Measurements from ENCODE around the gene GARNL3. TPM values are rescaled to one million over a fixed set of nuclear protein-coding genes. Genes with fewer than 3 reads are reported as not detected.

GARNL3 gene
- total and polyA plus RNA-seq, 2 of the 13 experiments (the other 11 are each of a cell fraction or from before 2014, with no cell fraction given): 3.9 to 11.0 TPM

DNA sequence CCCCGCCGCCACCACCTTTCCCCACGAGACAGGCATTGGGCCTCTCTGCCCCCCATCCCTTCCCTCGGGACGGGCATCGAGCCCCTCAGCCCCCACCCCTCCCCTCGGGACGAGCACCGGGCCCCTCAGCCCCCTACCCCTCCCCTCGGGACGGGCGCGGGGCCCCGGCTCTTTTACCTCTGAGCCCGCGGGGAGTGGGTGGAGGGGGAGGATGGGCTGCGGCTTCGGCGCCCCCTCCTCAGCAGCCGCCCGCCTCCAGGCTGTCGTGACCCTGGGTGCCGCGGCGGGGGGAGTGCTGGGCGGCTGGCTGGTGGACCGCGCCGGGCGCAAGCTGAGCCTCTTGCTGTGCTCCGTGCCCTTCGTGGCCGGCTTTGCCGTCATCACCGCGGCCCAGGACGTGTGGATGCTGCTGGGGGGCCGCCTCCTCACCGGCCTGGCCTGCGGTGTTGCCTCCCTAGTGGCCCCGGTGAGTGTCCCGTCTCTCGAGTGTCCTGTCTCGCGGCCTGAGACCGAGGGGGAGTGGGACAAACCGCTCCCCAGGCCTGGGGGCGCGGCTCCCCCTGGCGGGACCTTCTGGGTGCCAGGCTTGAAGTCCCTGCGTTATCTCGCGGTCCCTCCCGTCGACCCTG is 133.2 kb downstream of the GARNL3 start (continued):
- TF ChIP-seq RAD51 (IDR thresholded peaks at IDR 0.05; ENCODE audit: borderline replicate concordance): no peak
- TF ChIP-seq BHLHE40 (IDR thresholded peaks at IDR 0.05; ENCODE audit: low read length): no peak
- peak; percentile 53; the same call in 1 of the 2 replicates for TF ChIP-seq ZBTB7B (CRISPR knock-in tag; IDR thresholded peaks at IDR 0.05)
- TF ChIP-seq SMARCE1 (IDR thresholded peaks at IDR 0.05; ENCODE audit: borderline replicate concordance): no peak
- TF ChIP-seq ZBTB20 (CRISPR knock-in tag; IDR thresholded peaks at IDR 0.05; ENCODE audit: borderline replicate concordance, low read depth): no peak
- TF ChIP-seq ZNF576 (CRISPR knock-in tag; IDR thresholded peaks at IDR 0.05): no peak
- 0 out of 2 replicates have a peak, but pooled peaks have one; percentile 26 for TF ChIP-seq ZNF451 (CRISPR knock-in tag; IDR thresholded peaks at IDR 0.05)
- TF ChIP-seq CTCF (CRISPR knock-in tag; IDR thresholded peaks at IDR 0.05): peak; percentile 95
- 0 out of 2 replicates have a peak, but pooled peaks have one; percentile 73 for TF ChIP-seq DNMT3B (CRISPR knock-in tag; conservative IDR thresholded peaks at IDR 0.05)
- no peak for TF ChIP-seq NFIC (IDR thresholded peaks at IDR 0.05; ENCODE audit: low read length)
- TF ChIP-seq GMEB1 (CRISPR knock-in tag; IDR thresholded peaks at IDR 0.05; ENCODE audit: borderline replicate concordance): no peak
- no peak for TF ChIP-seq PRMT3 (CRISPR knock-in tag; IDR thresholded peaks at IDR 0.05; ENCODE audit: borderline replicate concordance, low read depth)
- 0 out of 2 replicates have a peak, but pooled peaks have one; percentile 34 for TF ChIP-seq ZFP90 (CRISPR knock-in tag; IDR thresholded peaks at IDR 0.05; ENCODE audit: borderline replicate concordance)
- no peak for TF ChIP-seq RFX1 (IDR thresholded peaks at IDR 0.05)
- no peak for TF ChIP-seq SNAI1 (CRISPR knock-in tag; IDR thresholded peaks at IDR 0.05; ENCODE audit: borderline replicate concordance)
- TF ChIP-seq, protein P1, sequence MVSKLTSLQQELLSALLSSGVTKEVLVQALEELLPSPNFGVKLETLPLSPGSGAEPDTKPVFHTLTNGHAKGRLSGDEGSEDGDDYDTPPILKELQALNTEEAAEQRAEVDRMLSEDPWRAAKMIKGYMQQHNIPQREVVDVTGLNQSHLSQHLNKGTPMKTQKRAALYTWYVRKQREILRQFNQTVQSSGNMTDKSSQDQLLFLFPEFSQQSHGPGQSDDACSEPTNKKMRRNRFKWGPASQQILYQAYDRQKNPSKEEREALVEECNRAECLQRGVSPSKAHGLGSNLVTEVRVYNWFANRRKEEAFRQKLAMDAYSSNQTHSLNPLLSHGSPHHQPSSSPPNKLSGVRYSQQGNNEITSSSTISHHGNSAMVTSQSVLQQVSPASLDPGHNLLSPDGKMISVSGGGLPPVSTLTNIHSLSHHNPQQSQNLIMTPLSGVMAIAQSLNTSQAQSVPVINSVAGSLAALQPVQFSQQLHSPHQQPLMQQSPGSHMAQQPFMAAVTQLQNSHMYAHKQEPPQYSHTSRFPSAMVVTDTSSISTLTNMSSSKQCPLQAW (CRISPR knock-in tag; IDR thresholded peaks at IDR 0.05): 0 out of 2 replicates have a peak, but pooled peaks have one; percentile 18
- no peak for TF ChIP-seq HMG20B (CRISPR knock-in tag; conservative IDR thresholded peaks at IDR 0.05)
- no peak for TF ChIP-seq SMAD1 (CRISPR knock-in tag; IDR thresholded peaks at IDR 0.05; ENCODE audit: borderline replicate concordance, low read depth)
- TF ChIP-seq, protein P2, sequence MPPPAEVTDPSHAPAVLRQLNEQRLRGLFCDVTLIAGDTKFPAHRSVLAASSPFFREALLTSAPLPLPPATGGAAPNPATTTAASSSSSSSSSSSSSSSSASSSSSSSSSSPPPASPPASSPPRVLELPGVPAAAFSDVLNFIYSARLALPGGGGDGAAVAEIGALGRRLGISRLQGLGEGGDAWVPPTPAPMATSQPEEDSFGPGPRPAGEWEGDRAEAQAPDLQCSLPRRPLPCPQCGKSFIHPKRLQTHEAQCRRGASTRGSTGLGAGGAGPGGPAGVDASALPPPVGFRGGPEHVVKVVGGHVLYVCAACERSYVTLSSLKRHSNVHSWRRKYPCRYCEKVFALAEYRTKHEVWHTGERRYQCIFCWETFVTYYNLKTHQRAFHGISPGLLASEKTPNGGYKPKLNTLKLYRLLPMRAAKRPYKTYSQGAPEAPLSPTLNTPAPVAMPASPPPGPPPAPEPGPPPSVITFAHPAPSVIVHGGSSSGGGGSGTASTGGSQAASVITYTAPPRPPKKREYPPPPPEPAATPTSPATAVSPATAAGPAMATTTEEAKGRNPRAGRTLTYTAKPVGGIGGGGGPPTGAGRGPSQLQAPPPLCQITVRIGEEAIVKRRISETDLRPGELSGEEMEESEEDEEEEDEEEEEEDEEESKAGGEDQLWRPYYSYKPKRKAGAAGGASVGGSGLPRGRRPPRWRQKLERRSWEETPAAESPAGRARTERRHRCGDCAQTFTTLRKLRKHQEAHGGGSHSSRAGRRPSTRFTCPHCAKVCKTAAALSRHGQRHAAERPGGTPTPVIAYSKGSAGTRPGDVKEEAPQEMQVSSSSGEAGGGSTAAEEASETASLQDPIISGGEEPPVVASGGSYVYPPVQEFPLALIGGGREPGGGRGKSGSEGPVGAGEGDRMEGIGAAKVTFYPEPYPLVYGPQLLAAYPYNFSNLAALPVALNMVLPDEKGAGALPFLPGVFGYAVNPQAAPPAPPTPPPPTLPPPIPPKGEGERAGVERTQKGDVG (CRISPR knock-in tag; IDR thresholded peaks at IDR 0.05; ENCODE audit: borderline replicate concordance): no peak
- no peak for TF ChIP-seq TCF12 (IDR thresholded peaks at IDR 0.05)
- TF ChIP-seq TCF12 (CRISPR knock-in tag; IDR thresholded peaks at IDR 0.05): no peak
